Neural cell (in vitro differentiated cells): ENCODE data around the gene TMEM259.

ENCODE experiments used
- MXI1 ChIP-seq: fragments of 450-650 bp; conservative IDR thresholded peaks from 2 replicates; pipeline ENCODE4 v1.6.1; 2014; ENCODE audit warnings: antibody characterized with exemption, mild to moderate bottlenecking; ENCODE audit not compliant: poor library complexity, severe bottlenecking
- POLR2AphosphoS5 ChIP-seq: IDR thresholded peaks from 2 replicates; pipeline ENCODE4 v1.6.1; 2012
- SMC3 ChIP-seq: fragments of 450-650 bp; conservative IDR thresholded peaks from 2 replicates; pipeline ENCODE4 v1.6.1; 2014; ENCODE audit warnings: antibody characterized with exemption, mild to moderate bottlenecking, moderate library complexity; ENCODE audit not compliant: poor library complexity
- TF ChIP-seq, protein P1 (sequence below): fragments of 450-650 bp; IDR thresholded peaks from 2 replicates; pipeline ENCODE4 v1.5.1; 2014; ENCODE audit warnings: antibody characterized with exemption, mild to moderate bottlenecking, moderate library complexity; ENCODE audit not compliant: poor library complexity, severe bottlenecking
- TF ChIP-seq, protein P2 (sequence below): IDR thresholded peaks from 2 replicates; pipeline ENCODE4 v1.6.1; 2012; ENCODE audit warnings: borderline replicate concordance

- TF ChIP-seq SMC3 (no peak), POLR2AphosphoS5 (no peak), MXI1 (no peak)
- TF ChIP-seq, protein P1, sequence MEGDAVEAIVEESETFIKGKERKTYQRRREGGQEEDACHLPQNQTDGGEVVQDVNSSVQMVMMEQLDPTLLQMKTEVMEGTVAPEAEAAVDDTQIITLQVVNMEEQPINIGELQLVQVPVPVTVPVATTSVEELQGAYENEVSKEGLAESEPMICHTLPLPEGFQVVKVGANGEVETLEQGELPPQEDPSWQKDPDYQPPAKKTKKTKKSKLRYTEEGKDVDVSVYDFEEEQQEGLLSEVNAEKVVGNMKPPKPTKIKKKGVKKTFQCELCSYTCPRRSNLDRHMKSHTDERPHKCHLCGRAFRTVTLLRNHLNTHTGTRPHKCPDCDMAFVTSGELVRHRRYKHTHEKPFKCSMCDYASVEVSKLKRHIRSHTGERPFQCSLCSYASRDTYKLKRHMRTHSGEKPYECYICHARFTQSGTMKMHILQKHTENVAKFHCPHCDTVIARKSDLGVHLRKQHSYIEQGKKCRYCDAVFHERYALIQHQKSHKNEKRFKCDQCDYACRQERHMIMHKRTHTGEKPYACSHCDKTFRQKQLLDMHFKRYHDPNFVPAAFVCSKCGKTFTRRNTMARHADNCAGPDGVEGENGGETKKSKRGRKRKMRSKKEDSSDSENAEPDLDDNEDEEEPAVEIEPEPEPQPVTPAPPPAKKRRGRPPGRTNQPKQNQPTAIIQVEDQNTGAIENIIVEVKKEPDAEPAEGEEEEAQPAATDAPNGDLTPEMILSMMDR, result no peak
- TF ChIP-seq, protein P2, sequence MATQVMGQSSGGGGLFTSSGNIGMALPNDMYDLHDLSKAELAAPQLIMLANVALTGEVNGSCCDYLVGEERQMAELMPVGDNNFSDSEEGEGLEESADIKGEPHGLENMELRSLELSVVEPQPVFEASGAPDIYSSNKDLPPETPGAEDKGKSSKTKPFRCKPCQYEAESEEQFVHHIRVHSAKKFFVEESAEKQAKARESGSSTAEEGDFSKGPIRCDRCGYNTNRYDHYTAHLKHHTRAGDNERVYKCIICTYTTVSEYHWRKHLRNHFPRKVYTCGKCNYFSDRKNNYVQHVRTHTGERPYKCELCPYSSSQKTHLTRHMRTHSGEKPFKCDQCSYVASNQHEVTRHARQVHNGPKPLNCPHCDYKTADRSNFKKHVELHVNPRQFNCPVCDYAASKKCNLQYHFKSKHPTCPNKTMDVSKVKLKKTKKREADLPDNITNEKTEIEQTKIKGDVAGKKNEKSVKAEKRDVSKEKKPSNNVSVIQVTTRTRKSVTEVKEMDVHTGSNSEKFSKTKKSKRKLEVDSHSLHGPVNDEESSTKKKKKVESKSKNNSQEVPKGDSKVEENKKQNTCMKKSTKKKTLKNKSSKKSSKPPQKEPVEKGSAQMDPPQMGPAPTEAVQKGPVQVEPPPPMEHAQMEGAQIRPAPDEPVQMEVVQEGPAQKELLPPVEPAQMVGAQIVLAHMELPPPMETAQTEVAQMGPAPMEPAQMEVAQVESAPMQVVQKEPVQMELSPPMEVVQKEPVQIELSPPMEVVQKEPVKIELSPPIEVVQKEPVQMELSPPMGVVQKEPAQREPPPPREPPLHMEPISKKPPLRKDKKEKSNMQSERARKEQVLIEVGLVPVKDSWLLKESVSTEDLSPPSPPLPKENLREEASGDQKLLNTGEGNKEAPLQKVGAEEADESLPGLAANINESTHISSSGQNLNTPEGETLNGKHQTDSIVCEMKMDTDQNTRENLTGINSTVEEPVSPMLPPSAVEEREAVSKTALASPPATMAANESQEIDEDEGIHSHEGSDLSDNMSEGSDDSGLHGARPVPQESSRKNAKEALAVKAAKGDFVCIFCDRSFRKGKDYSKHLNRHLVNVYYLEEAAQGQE, result no peak
Measured at GRCh38 chr19:962683-963400, 58.1 kb downstream of the TMEM259 start.
